Loucy (cell line): ENCODE results near the gene CREG1.

ENCODE experiments used
- H2AFZ ChIP-seq: fragments of 200-600 bp; sonication (generic); 2 replicates; pipeline ENCODE4 v1.6.0; 2016; ENCODE audit warnings: antibody characterized with exemption, mild to moderate bottlenecking, low read length, moderate library complexity
- H3F3A ChIP-seq: fragments of 200-600 bp; 2 replicates; pipeline ENCODE4 v1.6.0; 2016; ENCODE audit warnings: antibody characterized with exemption, low read depth, mild to moderate bottlenecking
- H3K27me3 ChIP-seq: fragments of 200-600 bp; sonication (generic); 2 replicates; pipeline ENCODE4 v1.6.1; 2014; ENCODE audit warnings: low read length, mild to moderate bottlenecking; ENCODE audit not compliant: insufficient read depth, poor library complexity, severe bottlenecking
- H3K36me3 ChIP-seq: fragments of 200-600 bp; sonication (generic); 2 replicates; pipeline ENCODE4 v1.6.1; 2016; ENCODE audit warnings: low read length; ENCODE audit not compliant: insufficient read depth
- H3K4me1 ChIP-seq: fragments of 200-600 bp; sonication (generic); 2 replicates; pipeline ENCODE4 v1.5.1; 2014; ENCODE audit warnings: low read length, mild to moderate bottlenecking; ENCODE audit not compliant: insufficient read depth, poor library complexity, severe bottlenecking
- H3K4me2 ChIP-seq: fragments of 200-600 bp; sonication (generic); 2 replicates; pipeline ENCODE4 v1.6.0; 2014; ENCODE audit warnings: antibody characterized with exemption, low read length, low read depth, mild to moderate bottlenecking; ENCODE audit not compliant: poor library complexity, severe bottlenecking
- H3K4me3 ChIP-seq: fragments of 200-600 bp; sonication (generic); 2 replicates; pipeline ENCODE4 v1.5.1; 2014; ENCODE audit warnings: low read length, mild to moderate bottlenecking, mixed read lengths; ENCODE audit not compliant: poor library complexity, severe bottlenecking
- H3K79me2 ChIP-seq: fragments of 200-600 bp; sonication (generic); 2 replicates; pipeline ENCODE4 v1.6.1; 2014; ENCODE audit warnings: low read length; ENCODE audit not compliant: insufficient read depth
- H3K9ac ChIP-seq: fragments of 200-600 bp; sonication (generic); 2 replicates; pipeline ENCODE4 v1.6.0; 2014; ENCODE audit warnings: mild to moderate bottlenecking, low read depth, low read length, moderate library complexity; ENCODE audit not compliant: poor library complexity, severe bottlenecking
- H3K9me2 ChIP-seq: fragments of 200-600 bp; sonication (generic); replicated peaks from 2 replicates; pipeline ENCODE4 v1.6.1; 2016; ENCODE audit warnings: low read depth, low read length, mixed read lengths
- H3K9me3 ChIP-seq: fragments of 200-600 bp; sonication (generic); 2 replicates; pipeline ENCODE4 v1.6.1; 2014; ENCODE audit warnings: mild to moderate bottlenecking, antibody characterized with exemption, low read length, low read depth; ENCODE audit not compliant: insufficient read depth
- H4K20me1 ChIP-seq: fragments of 200-600 bp; sonication (generic); 2 replicates; pipeline ENCODE4 v1.6.0; 2014; ENCODE audit warnings: antibody characterized with exemption, low read length, mild to moderate bottlenecking; ENCODE audit not compliant: insufficient read depth, poor library complexity, severe bottlenecking
- EZH2phosphoT487 ChIP-seq: fragments of 200-600 bp; IDR thresholded peaks from 2 replicates; pipeline ENCODE4 v1.6.1; 2018; ENCODE audit warnings: antibody characterized with exemption, mild to moderate bottlenecking, moderate library complexity, borderline replicate concordance
- TF ChIP-seq, protein P1 (sequence below): fragments of 200-600 bp; sonication (generic); conservative IDR thresholded peaks from 2 replicates; pipeline ENCODE4 v1.5.1; 2014; ENCODE audit warnings: mild to moderate bottlenecking, antibody characterized with exemption, low read length

Gene CREG1

DNA sequence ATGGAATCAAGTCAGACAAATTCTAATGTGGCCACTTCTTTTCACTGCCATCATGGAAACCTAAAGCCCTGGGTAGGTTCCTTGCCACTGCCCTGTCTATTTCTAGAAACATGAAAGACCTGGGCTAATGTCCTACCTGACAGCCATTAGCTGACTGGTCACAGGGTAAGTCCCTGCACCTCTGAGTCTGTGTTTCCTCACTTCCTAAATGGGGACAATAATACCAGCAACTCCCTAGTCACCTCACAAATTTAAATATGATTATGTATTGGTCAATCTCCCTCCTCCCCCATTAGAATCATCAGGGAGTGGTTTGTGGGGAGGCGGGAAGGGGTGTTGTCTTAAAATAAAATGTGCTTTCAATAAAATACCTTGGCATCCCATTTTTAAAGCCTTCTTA, 2.2 kb downstream of the CREG1 start:
- Histone ChIP-seq H3K36me3 (no peaks in the 10 kb centered on the region), H3K79me2 (peaks cover 15% of the 10 kb centered on the region; the same call in 1 of the 2 replicates), H3K4me2 (peak overlapping the region; percentile 69), H4K20me1 (no peaks in the 10 kb centered on the region), H3K4me3 (peak overlapping the region; percentile 79), H2AFZ (no peak overlapping the region), H3K27me3 (no peaks in the 10 kb centered on the region), H3K9me3 (no peaks in the 10 kb centered on the region), H3K4me1 (peaks cover 45% of the 10 kb centered on the region), H3K9me2 (no peaks in the 10 kb centered on the region), H3F3A (no peaks in the 10 kb centered on the region), H3K9ac (peak overlapping the region; percentile 26)
- TF ChIP-seq, protein P1, sequence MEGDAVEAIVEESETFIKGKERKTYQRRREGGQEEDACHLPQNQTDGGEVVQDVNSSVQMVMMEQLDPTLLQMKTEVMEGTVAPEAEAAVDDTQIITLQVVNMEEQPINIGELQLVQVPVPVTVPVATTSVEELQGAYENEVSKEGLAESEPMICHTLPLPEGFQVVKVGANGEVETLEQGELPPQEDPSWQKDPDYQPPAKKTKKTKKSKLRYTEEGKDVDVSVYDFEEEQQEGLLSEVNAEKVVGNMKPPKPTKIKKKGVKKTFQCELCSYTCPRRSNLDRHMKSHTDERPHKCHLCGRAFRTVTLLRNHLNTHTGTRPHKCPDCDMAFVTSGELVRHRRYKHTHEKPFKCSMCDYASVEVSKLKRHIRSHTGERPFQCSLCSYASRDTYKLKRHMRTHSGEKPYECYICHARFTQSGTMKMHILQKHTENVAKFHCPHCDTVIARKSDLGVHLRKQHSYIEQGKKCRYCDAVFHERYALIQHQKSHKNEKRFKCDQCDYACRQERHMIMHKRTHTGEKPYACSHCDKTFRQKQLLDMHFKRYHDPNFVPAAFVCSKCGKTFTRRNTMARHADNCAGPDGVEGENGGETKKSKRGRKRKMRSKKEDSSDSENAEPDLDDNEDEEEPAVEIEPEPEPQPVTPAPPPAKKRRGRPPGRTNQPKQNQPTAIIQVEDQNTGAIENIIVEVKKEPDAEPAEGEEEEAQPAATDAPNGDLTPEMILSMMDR, result no peak
- TF ChIP-seq EZH2phosphoT487, result no peak

DNA sequence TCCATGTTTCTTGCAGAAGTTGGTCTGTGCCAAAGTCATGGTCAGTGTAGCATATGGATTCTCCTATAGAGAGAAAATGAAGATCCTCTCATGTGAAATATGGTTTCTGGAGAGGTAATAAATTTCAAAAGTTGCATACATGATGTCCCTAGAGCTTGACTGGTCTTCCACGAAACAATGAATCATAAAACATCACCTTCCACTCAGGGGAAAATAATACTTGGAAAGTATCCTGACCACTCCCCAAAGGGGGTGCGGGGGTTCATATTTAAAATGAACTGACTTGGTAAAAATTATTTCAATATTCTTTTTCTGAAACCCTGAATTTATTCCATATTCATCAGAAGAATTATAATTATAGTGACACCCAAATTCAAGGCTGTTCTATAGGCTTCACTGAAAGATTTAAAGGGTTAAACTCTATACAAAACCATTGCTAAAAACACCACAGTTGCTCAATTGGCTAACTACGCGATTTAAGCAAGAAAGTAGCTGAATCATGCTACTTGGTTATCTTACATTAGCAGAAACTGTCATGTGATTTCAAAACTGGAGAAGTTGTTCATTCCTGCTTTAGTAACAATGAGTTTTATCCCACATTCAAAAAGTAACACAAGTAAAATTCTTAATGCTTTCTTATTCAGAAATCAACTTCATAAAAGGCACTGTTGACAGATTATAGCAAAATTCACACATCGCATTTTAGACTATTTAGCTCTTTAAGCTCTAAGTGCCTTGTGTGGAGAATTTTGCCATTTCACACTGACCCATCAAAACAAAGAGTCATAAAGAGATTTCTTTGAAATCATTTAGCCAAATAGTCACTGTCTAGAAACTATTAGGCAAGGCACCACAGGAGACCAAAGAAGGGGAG, 5.3 kb downstream of the CREG1 start:
- Histone ChIP-seq H2AFZ (no peak overlapping the region), H3K4me3 (peak overlapping the region; percentile 48), H3K27me3 (no peaks in the 10 kb centered on the region), H4K20me1 (no peaks in the 10 kb centered on the region), H3K9me3 (no peaks in the 10 kb centered on the region), H3F3A (no peaks in the 10 kb centered on the region), H3K4me1 (peaks cover 39% of the 10 kb centered on the region), H3K4me2 (peak overlapping the region; percentile 53), H3K9ac (peak overlapping the region; percentile 40), H3K79me2 (peaks cover 14% of the 10 kb centered on the region; the same call in 1 of the 2 replicates), H3K36me3 (peaks cover 11% of the 10 kb centered on the region; the same call in 1 of the 2 replicates), H3K9me2 (no peaks in the 10 kb centered on the region)
- TF ChIP-seq, protein P1, result no peak
- TF ChIP-seq EZH2phosphoT487, result no peak

DNA sequence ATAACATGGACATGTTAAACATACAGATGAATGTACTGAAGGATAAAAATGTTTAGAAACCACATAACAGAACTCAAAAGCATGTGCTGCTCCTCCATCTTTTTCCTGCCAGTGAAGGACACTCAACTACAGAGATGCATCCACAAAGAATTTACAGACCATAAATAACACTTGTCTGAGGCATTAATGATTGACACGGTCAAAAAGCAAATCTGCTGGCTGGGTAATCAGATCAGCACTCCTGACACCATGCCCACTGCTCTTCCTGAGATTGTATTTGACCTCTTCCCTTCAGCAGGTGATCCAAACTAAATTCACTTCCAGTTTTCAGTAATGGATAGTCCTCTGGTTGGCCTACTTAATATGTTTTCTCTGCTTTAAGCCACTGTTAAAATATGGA, 6.6 kb downstream of the CREG1 start:
- Histone ChIP-seq H3K36me3 (peaks cover 11% of the 10 kb centered on the region; the same call in 1 of the 2 replicates), H3K4me2 (no peak overlapping the region)
- TF ChIP-seq, protein P1, result no peak
- TF ChIP-seq EZH2phosphoT487, result no peak

More for the DNA sequence above, 6.6 kb downstream of the CREG1 start:
- Histone ChIP-seq H3K79me2 (peaks cover 10% of the 10 kb centered on the region; the same call in 1 of the 2 replicates), H3K9me3 (no peaks in the 10 kb centered on the region), H3K9ac (no peak overlapping the region), H3F3A (no peaks in the 10 kb centered on the region), H3K4me3 (no peak overlapping the region), H3K9me2 (no peaks in the 10 kb centered on the region), H4K20me1 (no peaks in the 10 kb centered on the region), H3K4me1 (peaks cover 34% of the 10 kb centered on the region), H3K27me3 (no peaks in the 10 kb centered on the region), H2AFZ (no peak overlapping the region)
